Body of pancreas (tissue), 4 donors: ENCODE results near the gene LRCH1. TPM values are rescaled to one million over a fixed set of nuclear protein-coding genes. Genes with fewer than 3 reads are reported as not detected.

Source experiments
- ATAC-seq: fragments of 150-250 bp; one replicate; pipeline ENCODE4 v1.9.1; 2016
- DNase-seq, 4 donors: peaks; one replicate each; pipeline ENCODE4 v3.0.0-alpha.2; 2019
- H3K27ac ChIP-seq, 4 donors: fragments of 200-600 bp; sonication (generic); 1 replicate in 3 of 4; 2 replicates in 1 of 4; pipeline versions ENCODE4 v1.5.1 to v1.6.1; 2016 to 2019; ENCODE audit warnings: mild to moderate bottlenecking in 1 of 4, mixed read lengths in 1 of 4, moderate library complexity in 1 of 4
- H3K27me3 ChIP-seq, 2 donors: fragments of 200-600 bp; sonication (generic); one replicate each; pipeline ENCODE4 v1.6.0; 2016; ENCODE audit warnings: mild to moderate bottlenecking in 1 of 2
- H3K36me3 ChIP-seq, 2 donors: fragments of 200-600 bp; sonication (generic); replicated peaks in 1 of 2; 2 replicates each; pipeline ENCODE4 v1.5.1; 2016; ENCODE audit warnings: low read depth in 2 of 2; ENCODE audit not compliant: insufficient read depth in 1 of 2
- H3K4me1 ChIP-seq: fragments of 200-600 bp; sonication (generic); one replicate; pipeline ENCODE4 v1.6.0; 2016
- H3K4me3 ChIP-seq, 2 donors: fragments of 200-600 bp; sonication (generic); 1 replicate in 1 of 2; 2 replicates in 1 of 2; pipeline ENCODE4 v1.5.1; 2016 to 2019
- H3K9me3 ChIP-seq, 3 donors: fragments of 200-600 bp; sonication (generic); 1 replicate in 2 of 3; 2 replicates in 1 of 3; pipeline ENCODE4 v1.5.1; 2016
- CTCF ChIP-seq, 7 experiments: fragments of 450-650 bp in 4 of 7; fragments of 200-600 bp in 3 of 7; sonication (generic) in 3 of 7; IDR thresholded peaks; one replicate each; pipeline ENCODE4 v1.5.1; 2016 to 2019; ENCODE audit warnings: antibody characterized with exemption in 7 of 7
- POLR2A ChIP-seq, 3 donors: fragments of 450-650 bp; IDR thresholded peaks; one replicate each; pipeline ENCODE4 v1.6.1; 2016; ENCODE audit warnings: antibody characterized with exemption in 3 of 3, mild to moderate bottlenecking in 2 of 3
- WGBS, 2 donors: methylation state at CpG; one replicate each; pipeline ENCODE4 v1.1.5; 2017; 5-methylcytosine and 5-hydroxymethylcytosine counted together
- intact Hi-C: fragments of 100-400 bp; cut with DNase I; formaldehyde crosslinking; loops from one replicate; pipeline ENCODE4 v1.15.1; 2023
- total RNA-seq, 2 donors: library from RNA; depleted of rRNA; stranded (reverse); fragments of >200 nt; gene quantifications; one replicate each; pipeline ENCODE4 v1.1.0, GENCODE V29; 2016

Gene LRCH1
- total RNA-seq, 2 donors from 2014 or later, result 7.3 to 8.6 TPM

- DNase-seq (no peak), ATAC-seq (no peak)
- Histone ChIP-seq H3K27ac (peak overlapping the region in 1 of 4 donors; percentile 35), H3K9me3 (no peaks in the 10 kb centered on the region), H3K36me3 (no peaks in the 10 kb centered on the region), H3K4me1 (peaks cover 24% of the 10 kb centered on the region), H3K27me3 (no peaks in the 10 kb centered on the region), H3K4me3 (no peak overlapping the region)
- TF ChIP-seq CTCF (IDR thresholded peaks at IDR 0.05) (no peak), POLR2A (IDR thresholded peaks at IDR 0.05) (no peak)
- intact Hi-C loops, result no loop called here
- 82 to 83% methylated on average over 7 of the region's 7 CpGs for WGBS, 2 donors
These were observed 45.3 kb downstream of the LRCH1 start for GRCh38 chr13:46598140-46598819.

GRCh38 chr13:46598820-46599180 lies 45.8 kb downstream of the LRCH1 start:
- 80 to 84% methylated on average over 2 of the region's 2 CpGs for WGBS, 2 donors
- no peak for ATAC-seq
- no peaks in the 10 kb centered on the region for H3K27me3 ChIP-seq

GRCh38 chr13:46600943-46601311 lies 48.0 kb downstream of the LRCH1 start:
- 91 to 94% methylated on average over 3 of the region's 3 CpGs for WGBS, 2 donors
- TF ChIP-seq POLR2A (IDR thresholded peaks at IDR 0.05), result no peak
- no peak for TF ChIP-seq CTCF (IDR thresholded peaks at IDR 0.05)
- Histone ChIP-seq H3K9me3 (no peaks in the 10 kb centered on the region), H3K27ac (no peak overlapping the region), H3K4me3 (no peak overlapping the region), H3K4me1 (peaks cover 31% of the 10 kb centered on the region), H3K36me3 (no peaks in the 10 kb centered on the region), H3K27me3 (no peaks in the 10 kb centered on the region)
- intact Hi-C loops, result no loop called here
- DNase-seq (no peak), ATAC-seq (no peak)

More at GRCh38 chr13:46598820-46599180, 45.8 kb downstream of the LRCH1 start:
- Histone ChIP-seq H3K4me1 (peaks cover 24% of the 10 kb centered on the region), H3K4me3 (no peak overlapping the region), H3K36me3 (no peaks in the 10 kb centered on the region), H3K9me3 (no peaks in the 10 kb centered on the region), H3K27ac (peak overlapping the region in 1 of 4 donors; percentile 30)
- intact Hi-C loops, result no loop called here
- no peak for DNase-seq
- TF ChIP-seq CTCF (IDR thresholded peaks at IDR 0.05) (no peak), POLR2A (IDR thresholded peaks at IDR 0.05) (no peak)

GRCh38 chr13:46602531-46602930 lies 49.6 kb downstream of the LRCH1 start:
- intact Hi-C loops, result no loop called here
- Histone ChIP-seq H3K27ac (no peak overlapping the region), H3K4me3 (no peak overlapping the region), H3K4me1 (peaks cover 42% of the 10 kb centered on the region), H3K27me3 (no peaks in the 10 kb centered on the region), H3K36me3 (no peaks in the 10 kb centered on the region), H3K9me3 (no peaks in the 10 kb centered on the region)
- DNase-seq (no peak), ATAC-seq (no peak)
- 92 to 98% methylated on average over 4 of the region's 4 CpGs for WGBS, 2 donors
- TF ChIP-seq POLR2A (IDR thresholded peaks at IDR 0.05) (no peak), CTCF (IDR thresholded peaks at IDR 0.05) (no peak)

- H3K4me1 ChIP-seq, result peaks cover 48% of the 10 kb centered on the region
- H3K27me3 ChIP-seq, result no peaks in the 10 kb centered on the region
- intact Hi-C loops, result no loop called here
- H3K4me3 ChIP-seq, result no peak overlapping the region
- no peaks in the 10 kb centered on the region for H3K36me3 ChIP-seq
- no peak overlapping the region for H3K27ac ChIP-seq
- ATAC-seq (no peak), DNase-seq (no peak)
- TF ChIP-seq CTCF (IDR thresholded peaks at IDR 0.05), result peak in 2 of 7 experiments; percentile 11 to 20
- no peak for TF ChIP-seq POLR2A (IDR thresholded peaks at IDR 0.05)
- 84 to 85% methylated on average over 4 of the region's 4 CpGs for WGBS, 2 donors
- H3K9me3 ChIP-seq, result no peaks in the 10 kb centered on the region
These were observed 50.2 kb downstream of the LRCH1 start for GRCh38 chr13:46603165-46603603.
